Measurements from ENCODE around the gene TCFL5.
A peak's percentile ranks its signal among the peaks of the same experiment; 100 is the strongest.

TCFL5 gene

GRCh38 chr20:62832212-62832922, 29.3 kb downstream of the TCFL5 start:
- DNase-seq, result peak; percentile 16

- no peak for DNase-seq
Measured at GRCh38 chr20:62831854-62832211, 29.8 kb downstream of the TCFL5 start.

GRCh38 chr20:62831361-62831788, 30.2 kb downstream of the TCFL5 start:
- DNase-seq, result no peak

- no peak for DNase-seq
Measured at GRCh38 chr20:62830821-62831220, 30.8 kb downstream of the TCFL5 start.

- DNase-seq, result no peak
Measured at GRCh38 chr20:62830251-62830650, 31.4 kb downstream of the TCFL5 start.

GRCh38 chr20:62829231-62830230, 32.1 kb downstream of the TCFL5 start:
- no peak for DNase-seq

- no peak for DNase-seq
Measured at GRCh38 chr20:62828511-62829230, 33.0 kb downstream of the TCFL5 start.

GRCh38 chr20:62828051-62828450, 33.6 kb downstream of the TCFL5 start:
- no peak for DNase-seq

- DNase-seq, result no peak
Measured at GRCh38 chr20:62827311-62828038, 34.1 kb downstream of the TCFL5 start.

- no peak for DNase-seq
Measured at GRCh38 chr20:62826646-62827310, 34.8 kb downstream of the TCFL5 start.

- no peak for DNase-seq
Measured at GRCh38 chr20:62825986-62826645, 35.5 kb downstream of the TCFL5 start.

GRCh38 chr20:62825333-62825985, 36.2 kb downstream of the TCFL5 start:
- DNase-seq, result no peak

- DNase-seq, result no peak
Measured at GRCh38 chr20:62824476-62825332, 36.9 kb downstream of the TCFL5 start.

GRCh38 chr20:62823688-62824475, 37.7 kb downstream of the TCFL5 start:
- no peak for DNase-seq

GRCh38 chr20:62822788-62823651, 38.6 kb downstream of the TCFL5 start:
- peak; percentile 39 for DNase-seq

- DNase-seq, result no peak
Measured at GRCh38 chr20:62822239-62822787, 39.3 kb downstream of the TCFL5 start.

GRCh38 chr20:62821726-62822210, 39.9 kb downstream of the TCFL5 start:
- no peak for DNase-seq

All from DMS 273 treated with DMSO at 0.1 percent for 48 hours (cell line).